Raji (cell line): Measurements from ENCODE around the gene AMPH.
A peak's percentile ranks its signal among the peaks of the same experiment; 100 is the strongest.

Experiments
- POLR2A ChIP-seq: IDR thresholded peaks from 2 replicates; pipeline ENCODE4 v1.6.1; 2011; ENCODE audit warnings: low read depth, low read length, control low read depth; ENCODE audit not compliant: insufficient read depth

The AMPH gene

DNA sequence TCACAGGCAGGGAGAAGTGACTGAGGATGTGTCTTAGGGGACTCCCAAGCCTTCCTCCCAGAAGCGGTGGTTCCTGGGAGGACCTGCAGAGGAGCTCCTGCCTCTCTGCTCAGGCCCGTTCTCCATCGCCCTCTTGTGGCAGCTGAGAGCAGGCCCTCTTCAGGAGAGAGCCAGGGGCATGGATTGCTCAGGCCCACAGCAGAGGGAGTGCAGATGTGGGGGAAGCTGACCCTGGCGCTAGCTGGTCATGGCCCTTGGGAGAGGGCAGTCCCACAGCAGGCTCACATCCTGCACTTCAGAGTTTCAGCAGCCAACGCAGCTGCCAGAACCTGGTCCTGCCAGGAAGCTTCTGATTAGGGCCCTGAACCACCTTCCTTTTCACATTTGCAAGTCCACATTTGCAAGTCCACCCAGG lies 263.0 kb downstream of the AMPH start:
- TF ChIP-seq POLR2A: no peak

DNA sequence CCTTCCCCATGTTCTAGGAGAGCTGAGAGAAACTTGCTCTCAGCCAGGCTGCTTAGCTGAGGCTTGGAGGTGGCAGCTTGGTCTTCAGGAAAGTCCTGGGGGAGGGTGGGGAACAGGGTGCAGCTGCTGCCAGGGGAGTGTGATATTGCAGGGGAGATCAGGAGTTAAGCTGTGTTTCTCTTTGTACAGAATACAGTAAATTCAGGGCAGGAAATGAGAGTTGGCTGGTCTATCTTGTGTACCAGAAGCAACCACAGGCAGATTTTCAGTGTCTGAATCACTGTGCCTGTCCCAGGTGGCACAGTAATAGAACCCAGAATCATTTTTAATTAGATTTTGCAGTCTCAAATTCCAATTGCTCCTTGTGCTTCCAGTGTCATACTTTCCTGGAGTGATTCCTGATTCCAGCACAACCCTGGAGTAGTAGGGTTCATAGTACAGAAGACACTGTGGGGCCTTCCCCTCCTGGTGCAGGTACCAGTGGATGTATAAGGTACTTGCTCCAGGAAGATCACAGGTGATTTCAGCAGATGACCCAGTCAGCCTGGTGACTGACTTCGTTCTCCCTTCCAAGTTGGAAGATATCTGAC lies 263.8 kb downstream of the AMPH start:
- no peak for TF ChIP-seq POLR2A

DNA sequence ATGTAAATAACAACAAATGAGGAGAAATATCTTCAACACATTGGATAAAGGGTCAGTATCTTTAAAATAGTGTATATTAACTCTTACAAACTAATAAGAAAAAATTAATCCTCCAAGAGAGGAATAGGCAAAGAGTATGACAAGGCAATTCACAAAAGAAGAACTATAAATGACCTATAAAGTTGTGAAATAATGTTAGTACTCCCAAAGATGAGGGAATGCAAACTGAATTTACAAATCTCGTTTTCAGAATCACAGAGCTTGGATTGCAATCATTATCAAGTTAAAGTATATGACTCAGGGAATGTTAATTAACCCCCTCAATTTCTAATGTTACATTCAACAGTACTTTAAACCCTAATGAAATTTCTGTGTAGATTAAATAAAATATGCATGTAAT lies 270.4 kb downstream of the AMPH start:
- no peak for TF ChIP-seq POLR2A

DNA sequence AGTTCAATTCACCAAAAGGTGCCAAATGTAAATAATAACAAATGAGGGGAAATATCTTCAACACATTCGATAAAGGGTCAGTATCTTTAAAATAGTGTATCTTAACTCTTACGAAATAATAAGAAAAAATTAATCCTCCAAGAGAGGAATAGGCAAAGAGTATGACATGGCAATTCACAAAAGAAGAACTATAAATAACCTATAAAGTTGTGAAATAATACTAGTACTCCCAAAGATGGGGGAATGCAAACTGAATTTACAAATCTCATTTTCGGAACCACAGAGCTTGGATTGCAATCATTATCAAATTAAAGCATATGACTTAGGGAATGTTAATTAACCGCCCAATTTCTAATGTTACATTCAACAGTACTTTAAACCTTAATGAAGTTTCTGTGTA lies 279.6 kb downstream of the AMPH start:
- no peak for TF ChIP-seq POLR2A

DNA sequence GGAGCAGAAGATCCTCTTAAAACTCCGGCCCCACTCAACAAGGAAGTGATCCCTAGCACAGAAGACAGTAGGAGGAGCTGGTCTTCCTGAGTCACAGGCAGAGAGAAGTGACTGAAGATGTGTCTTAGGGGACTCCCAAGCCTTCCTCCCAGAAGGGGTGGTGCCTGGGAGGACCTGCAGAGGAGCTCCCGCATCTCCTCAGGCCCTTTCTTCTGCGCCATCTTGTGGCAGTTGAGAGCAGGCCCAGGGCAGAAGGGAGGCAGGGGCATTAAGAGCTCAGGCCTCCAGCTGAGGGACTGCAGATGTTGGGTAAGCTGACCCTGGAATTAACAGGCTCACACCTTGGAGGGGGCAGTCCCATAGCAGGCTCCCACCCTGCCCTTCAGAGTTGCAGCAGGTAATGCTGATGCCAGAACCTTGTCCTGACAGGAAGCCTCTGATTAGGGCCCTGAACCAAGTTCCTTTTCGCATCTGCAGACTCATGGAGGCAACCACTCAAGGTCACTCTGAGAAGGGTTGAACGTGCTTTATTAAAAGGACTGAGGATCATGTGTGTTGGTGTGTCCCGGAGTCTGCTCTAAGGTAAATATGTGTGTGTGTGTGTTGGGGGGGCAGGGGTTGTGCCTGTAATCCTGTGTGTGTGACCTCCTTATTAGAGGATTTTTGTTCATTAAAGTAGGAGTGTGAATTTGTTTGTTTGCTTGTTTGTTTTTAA lies 281.1 kb downstream of the AMPH start:
- peak; percentile 54; the same call in 1 of the 2 replicates for TF ChIP-seq POLR2A

DNA sequence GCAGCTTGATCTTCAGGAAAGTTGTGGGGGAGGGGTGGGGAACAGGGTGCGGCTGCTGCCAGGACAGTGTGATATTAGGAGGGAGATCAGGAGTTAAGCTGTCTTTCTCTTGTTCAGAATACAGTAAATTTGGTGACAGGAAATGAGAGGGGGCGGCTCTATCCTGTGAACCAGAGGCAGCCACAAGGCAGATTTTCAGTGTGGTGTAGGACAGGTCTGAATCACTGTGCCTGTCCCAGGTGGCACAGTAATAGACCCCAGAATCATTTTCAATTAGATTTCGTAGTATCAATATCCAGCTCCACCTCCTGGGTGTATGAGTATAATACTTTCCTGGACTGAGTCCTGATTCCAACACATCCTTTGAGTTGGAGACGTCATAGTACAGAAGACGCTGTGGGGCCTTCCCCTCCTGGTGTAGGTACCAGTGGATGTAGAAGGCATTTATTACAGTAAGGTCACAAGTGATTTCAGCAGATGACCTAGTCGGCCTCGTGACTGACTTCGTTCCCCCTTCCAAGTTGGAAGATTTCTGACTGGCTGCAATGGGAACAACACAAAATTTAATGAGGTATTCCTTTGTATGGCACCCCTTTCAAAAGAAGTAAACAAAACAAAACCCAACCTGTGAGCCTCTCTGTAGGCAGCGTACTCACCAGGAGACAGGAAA lies 281.9 kb downstream of the AMPH start:
- TF ChIP-seq POLR2A: 0 out of 2 replicates have a peak, but pooled peaks have one; percentile 15

DNA sequence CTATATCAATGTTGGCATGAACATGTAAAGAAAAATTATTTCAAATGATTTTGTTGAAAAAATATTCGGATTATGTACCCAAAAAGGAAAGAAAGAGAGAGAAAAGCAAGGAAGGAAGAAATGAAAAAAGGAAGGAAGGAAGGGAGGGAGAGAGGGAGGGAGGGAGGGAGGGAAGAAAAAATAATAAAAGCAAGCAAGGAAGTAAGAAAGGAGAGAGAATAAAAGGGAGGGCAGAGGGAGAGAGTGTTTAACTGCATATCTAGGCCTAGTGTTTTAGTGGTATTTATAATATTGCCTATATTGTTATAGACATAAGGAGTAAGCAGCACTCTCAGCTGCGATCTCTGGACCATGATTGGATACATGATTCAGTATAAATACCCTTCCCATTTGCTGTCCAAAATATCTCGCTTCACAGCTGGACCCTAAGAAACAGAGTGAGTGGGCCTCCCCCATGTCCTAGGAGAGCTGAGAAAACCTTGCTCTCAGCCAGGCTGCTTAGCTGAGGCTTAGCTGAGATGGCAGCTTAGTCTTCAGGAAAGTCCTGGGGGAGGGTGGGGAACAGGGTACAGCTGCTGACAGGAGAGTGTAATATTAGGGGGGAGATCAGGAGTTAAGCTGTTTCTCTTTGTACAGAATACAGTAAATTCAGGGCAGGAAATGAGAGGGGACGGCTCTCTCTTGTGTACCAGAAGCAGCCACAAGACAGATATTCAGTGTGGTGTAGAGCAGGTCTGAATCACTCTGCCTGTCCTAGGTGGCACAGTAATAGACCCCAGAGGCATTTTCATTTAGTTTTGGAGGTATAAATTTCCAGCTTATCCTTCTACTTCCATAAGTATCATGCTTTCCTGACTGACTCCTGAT lies 291.0 kb downstream of the AMPH start:
- no peak for TF ChIP-seq POLR2A

DNA sequence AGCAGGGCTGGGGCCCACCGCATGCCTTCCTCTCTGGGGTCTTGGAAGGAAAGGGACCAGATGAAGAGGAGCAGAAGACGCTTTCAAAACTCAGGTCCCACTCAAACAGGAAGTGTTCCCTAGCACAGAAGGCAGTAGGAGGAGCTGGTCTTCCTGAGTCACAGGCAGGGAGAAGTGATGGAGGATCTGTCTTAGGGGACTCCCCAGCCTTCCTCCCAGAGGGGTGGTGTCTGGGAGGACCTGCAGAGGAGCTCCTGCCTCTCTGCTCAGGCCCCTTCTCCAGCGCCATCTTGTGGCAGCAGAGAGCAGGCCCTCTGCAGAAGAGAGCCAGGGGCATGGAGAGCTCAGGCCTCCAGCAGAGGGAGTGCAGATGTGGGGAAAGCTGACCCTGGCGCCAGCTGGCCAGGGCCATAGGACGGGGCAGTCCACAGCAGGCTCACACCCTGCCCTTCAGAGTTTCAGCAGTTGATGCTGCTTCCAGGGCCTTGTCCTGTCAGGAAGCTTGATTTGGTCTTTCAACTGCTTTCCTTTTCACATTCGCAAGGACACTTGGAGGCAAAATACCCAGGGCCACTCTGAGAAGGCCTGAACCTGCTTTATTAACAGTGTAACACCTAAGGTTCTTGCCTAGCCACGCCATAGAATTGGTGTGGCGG lies 295.6 kb downstream of the AMPH start:
- no peak for TF ChIP-seq POLR2A

DNA sequence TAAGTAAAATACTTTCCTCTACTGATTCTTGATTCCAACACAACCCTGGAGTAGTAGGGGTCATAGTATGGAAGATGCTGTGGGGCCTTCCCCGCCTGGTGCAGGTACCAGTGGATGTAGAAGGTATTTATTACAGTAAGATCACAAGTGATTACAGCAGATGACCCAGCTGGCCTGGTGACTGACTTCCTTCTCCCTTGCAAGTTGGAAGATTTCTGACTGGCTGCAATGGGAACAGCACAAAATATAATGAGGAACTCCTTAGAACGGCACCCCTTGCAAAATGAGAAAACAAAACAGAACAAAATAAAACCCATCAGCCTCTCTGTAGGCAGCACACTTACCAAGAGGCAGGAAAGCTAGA lies 296.1 kb downstream of the AMPH start:
- TF ChIP-seq POLR2A: no peak

DNA sequence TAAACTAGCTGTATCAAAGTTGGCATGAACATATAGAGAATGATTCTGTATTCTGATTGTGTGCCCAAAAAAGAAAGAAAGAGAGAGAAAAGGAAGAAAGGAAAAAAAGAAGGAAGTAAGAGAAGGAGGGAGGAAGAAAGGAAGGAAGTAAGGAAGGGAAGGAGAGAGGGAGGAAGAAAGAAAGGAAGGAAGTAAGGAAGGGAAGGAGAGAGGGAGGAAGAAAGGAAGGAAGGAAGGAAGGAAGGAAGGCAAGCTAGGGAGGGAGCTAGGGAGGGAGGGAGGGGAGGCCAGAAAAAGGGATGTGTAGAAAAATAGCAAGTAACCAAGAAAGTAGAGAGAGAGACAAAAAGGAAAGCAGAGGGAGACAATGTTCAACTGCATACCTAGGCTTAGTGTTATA lies 297.0 kb downstream of the AMPH start:
- no peak for TF ChIP-seq POLR2A
